ENCODE measurements around the gene SYNE1. TPM values are rescaled to one million over a fixed set of nuclear protein-coding genes. Genes with fewer than 3 reads are reported as not detected.

The SYNE1 gene
- total and polyA plus RNA-seq, 10 of the 15 experiments (the other 5 are each of a cell fraction or from before 2014, with no cell fraction given), result 2.3 to 28.7 (median 14.1) TPM

DNA sequence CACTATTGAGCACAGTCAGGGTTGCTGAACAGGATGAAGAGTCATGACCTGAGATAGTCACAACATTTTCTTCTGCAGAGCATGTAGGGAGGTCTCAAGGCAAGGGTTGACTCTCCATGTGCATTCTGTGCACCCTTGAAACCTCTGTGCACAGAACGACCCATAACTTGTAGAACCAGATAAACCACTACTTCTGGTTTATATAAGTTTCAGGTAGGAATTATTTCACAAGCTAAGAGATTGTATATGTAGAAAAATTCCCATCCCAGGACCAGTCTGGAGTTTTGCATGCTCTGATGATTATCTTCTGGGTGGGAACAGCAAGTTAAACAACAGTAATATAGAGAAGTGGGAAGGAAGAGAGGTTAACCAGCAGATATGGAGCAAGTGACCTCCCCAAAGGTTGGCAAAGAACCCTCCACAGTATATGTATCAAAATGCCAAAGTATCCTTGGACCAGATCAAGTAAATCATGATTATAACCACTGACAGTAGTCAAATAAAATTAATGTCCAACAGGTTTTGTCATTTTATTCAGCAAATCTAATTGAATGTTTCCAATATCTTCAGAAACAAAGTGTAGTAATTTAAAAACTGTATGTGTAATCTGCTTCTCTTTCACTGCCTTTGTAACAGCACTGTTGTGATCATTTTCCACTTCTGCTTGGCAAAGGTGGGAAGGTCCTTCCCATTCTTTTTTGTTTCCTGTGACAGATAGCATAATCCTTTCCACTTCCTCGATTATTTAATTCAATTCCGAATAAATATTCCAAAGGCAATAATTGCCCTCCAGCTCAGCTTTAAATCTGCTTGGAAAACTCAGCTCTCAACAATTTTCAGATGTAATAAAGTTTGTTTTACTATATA lies 104.4 kb downstream of the SYNE1 start (continued):
- TF ChIP-seq, protein P1, sequence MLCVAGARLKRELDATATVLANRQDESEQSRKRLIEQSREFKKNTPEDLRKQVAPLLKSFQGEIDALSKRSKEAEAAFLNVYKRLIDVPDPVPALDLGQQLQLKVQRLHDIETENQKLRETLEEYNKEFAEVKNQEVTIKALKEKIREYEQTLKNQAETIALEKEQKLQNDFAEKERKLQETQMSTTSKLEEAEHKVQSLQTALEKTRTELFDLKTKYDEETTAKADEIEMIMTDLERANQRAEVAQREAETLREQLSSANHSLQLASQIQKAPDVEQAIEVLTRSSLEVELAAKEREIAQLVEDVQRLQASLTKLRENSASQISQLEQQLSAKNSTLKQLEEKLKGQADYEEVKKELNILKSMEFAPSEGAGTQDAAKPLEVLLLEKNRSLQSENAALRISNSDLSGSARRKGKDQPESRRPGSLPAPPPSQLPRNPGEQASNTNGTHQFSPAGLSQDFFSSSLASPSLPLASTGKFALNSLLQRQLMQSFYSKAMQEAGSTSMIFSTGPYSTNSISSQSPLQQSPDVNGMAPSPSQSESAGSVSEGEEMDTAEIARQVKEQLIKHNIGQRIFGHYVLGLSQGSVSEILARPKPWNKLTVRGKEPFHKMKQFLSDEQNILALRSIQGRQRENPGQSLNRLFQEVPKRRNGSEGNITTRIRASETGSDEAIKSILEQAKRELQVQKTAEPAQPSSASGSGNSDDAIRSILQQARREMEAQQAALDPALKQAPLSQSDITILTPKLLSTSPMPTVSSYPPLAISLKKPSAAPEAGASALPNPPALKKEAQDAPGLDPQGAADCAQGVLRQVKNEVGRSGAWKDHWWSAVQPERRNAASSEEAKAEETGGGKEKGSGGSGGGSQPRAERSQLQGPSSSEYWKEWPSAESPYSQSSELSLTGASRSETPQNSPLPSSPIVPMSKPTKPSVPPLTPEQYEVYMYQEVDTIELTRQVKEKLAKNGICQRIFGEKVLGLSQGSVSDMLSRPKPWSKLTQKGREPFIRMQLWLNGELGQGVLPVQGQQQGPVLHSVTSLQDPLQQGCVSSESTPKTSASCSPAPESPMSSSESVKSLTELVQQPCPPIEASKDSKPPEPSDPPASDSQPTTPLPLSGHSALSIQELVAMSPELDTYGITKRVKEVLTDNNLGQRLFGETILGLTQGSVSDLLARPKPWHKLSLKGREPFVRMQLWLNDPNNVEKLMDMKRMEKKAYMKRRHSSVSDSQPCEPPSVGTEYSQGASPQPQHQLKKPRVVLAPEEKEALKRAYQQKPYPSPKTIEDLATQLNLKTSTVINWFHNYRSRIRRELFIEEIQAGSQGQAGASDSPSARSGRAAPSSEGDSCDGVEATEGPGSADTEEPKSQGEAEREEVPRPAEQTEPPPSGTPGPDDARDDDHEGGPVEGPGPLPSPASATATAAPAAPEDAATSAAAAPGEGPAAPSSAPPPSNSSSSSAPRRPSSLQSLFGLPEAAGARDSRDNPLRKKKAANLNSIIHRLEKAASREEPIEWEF (IDR thresholded peaks at IDR 0.05; ENCODE audit: insufficient replicate concordance, low read depth, low read length), result no peak
- TF ChIP-seq KAT2A (conservative IDR thresholded peaks at IDR 0.05; ENCODE audit: control insufficient read depth, low read depth, low read length), result no peak
- TF ChIP-seq SREBF2 (IDR thresholded peaks at IDR 0.05; ENCODE audit: low read length), result no peak
- no peak for TF ChIP-seq EP300 (IDR thresholded peaks at IDR 0.05; ENCODE audit: borderline replicate concordance in 1 of 2, control insufficient read depth in 1 of 2, low read depth in 2 of 2, low read length in 2 of 2)
- no peak for TF ChIP-seq ESRRA (IDR thresholded peaks at IDR 0.05; ENCODE audit: low read length)
- no peak for TF ChIP-seq ZNF217 (IDR thresholded peaks at IDR 0.05)
- TF ChIP-seq, protein P2, sequence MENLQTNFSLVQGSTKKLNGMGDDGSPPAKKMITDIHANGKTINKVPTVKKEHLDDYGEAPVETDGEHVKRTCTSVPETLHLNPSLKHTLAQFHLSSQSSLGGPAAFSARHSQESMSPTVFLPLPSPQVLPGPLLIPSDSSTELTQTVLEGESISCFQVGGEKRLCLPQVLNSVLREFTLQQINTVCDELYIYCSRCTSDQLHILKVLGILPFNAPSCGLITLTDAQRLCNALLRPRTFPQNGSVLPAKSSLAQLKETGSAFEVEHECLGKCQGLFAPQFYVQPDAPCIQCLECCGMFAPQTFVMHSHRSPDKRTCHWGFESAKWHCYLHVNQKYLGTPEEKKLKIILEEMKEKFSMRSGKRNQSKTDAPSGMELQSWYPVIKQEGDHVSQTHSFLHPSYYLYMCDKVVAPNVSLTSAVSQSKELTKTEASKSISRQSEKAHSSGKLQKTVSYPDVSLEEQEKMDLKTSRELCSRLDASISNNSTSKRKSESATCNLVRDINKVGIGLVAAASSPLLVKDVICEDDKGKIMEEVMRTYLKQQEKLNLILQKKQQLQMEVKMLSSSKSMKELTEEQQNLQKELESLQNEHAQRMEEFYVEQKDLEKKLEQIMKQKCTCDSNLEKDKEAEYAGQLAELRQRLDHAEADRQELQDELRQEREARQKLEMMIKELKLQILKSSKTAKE (IDR thresholded peaks at IDR 0.05; ENCODE audit: low read depth, poor library complexity, severe bottlenecking), result no peak
- no peak for TF ChIP-seq ATF7 (IDR thresholded peaks at IDR 0.05; ENCODE audit: low read depth)
- TF ChIP-seq FOS (IDR thresholded peaks at IDR 0.05; ENCODE audit: borderline replicate concordance, extremely low read depth, insufficient read length), result no peak
- no peak for TF ChIP-seq BMI1 (IDR thresholded peaks at IDR 0.05; ENCODE audit: borderline replicate concordance)
- no peak for TF ChIP-seq IRF4 (IDR thresholded peaks at IDR 0.05; ENCODE audit: low read depth, low read length)
- no peak for TF ChIP-seq NR2C2 (IDR thresholded peaks at IDR 0.05; ENCODE audit: borderline replicate concordance, control insufficient read depth, insufficient read length, low read depth)
- no peak for TF ChIP-seq TCF3 (IDR thresholded peaks at IDR 0.05; ENCODE audit: borderline replicate concordance, insufficient read depth, low read depth, low read length)
- no peak for TF ChIP-seq MEF2B (IDR thresholded peaks at IDR 0.05; ENCODE audit: partially characterized antibody, poor library complexity, severe bottlenecking)
- TF ChIP-seq CBFB (IDR thresholded peaks at IDR 0.05; ENCODE audit: low read depth), result no peak
- no peak for TF ChIP-seq RB1 (IDR thresholded peaks at IDR 0.05; ENCODE audit: borderline replicate concordance)
